GM21737 (cell line): Measurements from ENCODE around the gene CD58.
"Not testable (repeated sequence)": the region's sequence is repeated elsewhere in the genome, so short reads cannot be mapped to it uniquely, and the experiment has no call there.

Experiments
- ATAC-seq: cut with Tn5 transposase; IDR thresholded peaks from one replicate; pipeline ENCODE4 v1.9.1; 2021; ENCODE audit warnings: mild to moderate bottlenecking, moderate library complexity; ENCODE audit not compliant: unreplicated experiment

Gene CD58

DNA sequence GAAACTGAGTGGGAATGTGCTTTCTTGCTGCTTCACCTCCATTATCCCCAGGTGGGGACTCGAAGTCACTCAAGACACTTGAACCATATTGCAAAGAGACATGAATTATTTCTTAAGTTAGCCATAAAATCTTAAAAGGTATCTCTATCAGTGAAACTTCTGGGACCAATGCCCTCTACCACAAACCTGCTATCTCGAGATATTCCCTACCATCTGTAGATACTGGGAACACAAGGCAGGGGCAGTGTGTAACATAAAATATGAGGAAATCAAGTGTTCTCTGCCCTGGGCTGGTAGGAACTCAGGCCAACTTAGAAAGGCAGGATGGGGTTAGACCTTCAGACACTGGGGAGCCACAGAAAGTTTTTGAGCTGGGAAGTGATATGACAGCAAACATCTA lies 1.3 kb upstream of the CD58 start:
- no peak for ATAC-seq

DNA sequence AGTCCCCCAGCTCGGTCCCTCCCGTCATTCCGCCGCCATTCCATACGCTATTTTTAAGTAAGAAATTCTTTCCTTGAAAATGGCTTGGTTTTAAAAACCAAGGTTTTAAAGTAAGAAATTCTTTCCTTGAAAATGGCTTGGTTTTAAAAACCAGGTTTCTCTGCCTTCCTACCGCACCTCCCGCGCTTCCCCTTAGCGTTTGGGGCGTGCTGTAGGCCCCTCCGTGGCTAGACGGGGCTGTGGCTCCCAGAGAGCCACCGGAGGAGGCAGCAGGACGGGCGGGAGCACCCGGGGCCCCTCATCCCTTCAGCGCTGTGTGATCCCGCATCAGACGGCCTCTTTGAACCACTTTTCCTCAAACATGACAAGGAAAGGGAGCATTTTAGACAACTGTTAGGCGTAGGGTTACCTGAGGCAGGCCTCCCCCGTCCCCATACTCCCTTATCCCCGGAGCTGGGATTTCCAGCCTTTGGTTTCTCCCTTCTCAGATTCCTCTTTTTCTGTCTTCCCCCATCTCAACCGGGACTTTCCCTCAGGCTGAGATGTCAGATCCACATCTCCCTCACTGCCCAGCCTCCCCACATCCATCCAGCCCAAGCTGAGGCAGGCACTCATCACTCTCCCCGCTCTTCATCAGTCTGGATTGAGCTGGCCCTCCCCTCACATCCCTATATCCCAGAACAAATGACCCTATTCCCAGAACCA lies 541 bp upstream of the CD58 start:
- no peak for ATAC-seq

- peak; percentile 18 for ATAC-seq
Measured at GRCh38 chr1:116569776-116570357, 959 bp downstream of the CD58 start.

DNA sequence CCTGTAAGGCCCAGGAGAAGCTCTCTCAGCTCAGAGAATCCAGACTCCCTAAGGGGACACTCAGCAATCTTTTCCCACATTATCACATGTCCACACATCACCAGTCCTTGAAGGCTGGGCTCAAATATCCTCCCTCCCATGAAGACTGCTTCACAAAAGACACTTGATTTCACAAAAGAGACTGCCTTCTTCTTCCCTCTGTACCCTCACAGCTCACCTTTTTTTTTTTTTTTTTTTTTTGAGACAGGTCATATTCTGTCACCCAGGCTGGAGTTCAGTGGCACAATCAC lies 1.5 kb downstream of the CD58 start:
- no peak for ATAC-seq

DNA sequence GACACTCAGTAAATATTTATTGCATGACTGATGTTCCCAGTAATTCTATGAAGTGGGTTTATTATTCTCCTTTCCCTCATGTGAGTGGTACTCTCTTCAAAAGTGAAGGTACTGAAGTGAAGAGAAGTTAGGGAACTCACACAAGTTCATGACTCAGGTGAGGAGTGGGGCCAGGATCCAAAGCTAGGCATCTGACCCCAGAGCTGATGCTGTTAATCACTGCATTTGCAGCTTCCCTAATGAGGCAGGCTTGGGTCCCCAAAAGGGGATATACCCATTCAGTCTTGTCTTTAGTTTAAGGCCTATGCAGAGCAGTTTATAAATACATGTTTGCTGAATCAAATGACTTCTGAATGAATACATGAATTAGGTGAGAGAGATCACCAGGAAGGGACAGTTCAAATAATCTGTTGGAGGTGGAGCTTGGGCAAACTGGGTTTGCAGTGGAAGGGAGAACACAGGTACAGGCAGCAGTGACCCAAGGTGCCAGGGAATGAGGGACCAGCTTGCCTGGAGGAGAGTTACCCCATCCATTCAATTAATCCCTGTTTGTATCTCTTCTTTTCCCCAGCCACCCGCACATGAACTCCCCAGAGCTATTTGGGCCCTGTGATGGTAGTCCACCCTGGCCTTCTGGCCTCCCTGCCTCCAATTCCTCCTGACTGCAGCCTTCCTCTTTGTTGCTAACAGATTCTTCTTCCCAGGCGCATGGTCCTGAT lies 2.0 kb downstream of the CD58 start:
- ATAC-seq = no peak

GRCh38 chr1:116567790-116568661 lies 2.8 kb downstream of the CD58 start:
- ATAC-seq = no peak

- no peak for ATAC-seq
Measured at GRCh38 chr1:116565222-116565621, 5.6 kb downstream of the CD58 start.

- no peak for ATAC-seq
Measured at GRCh38 chr1:116564426-116564825, 6.4 kb downstream of the CD58 start.

DNA sequence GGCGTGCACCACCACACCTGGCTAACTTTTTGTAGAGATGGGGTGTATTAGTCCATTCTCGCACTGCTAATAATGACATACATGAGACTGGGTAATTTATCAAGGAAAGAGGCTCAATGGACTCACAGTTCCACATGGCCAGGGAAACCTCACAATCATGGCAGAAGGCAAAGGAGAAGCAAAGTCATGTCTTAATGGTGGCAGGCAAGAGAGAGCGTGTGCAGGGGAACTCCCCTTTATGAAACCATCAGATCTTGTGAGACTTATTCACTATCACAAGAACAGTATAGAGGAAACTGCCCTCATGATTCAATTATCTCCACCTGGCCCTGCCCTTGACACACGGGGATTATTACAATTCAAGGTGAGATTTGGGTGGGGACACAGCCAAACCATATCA lies 8.4 kb downstream of the CD58 start:
- ATAC-seq = not testable (repeated sequence)

DNA sequence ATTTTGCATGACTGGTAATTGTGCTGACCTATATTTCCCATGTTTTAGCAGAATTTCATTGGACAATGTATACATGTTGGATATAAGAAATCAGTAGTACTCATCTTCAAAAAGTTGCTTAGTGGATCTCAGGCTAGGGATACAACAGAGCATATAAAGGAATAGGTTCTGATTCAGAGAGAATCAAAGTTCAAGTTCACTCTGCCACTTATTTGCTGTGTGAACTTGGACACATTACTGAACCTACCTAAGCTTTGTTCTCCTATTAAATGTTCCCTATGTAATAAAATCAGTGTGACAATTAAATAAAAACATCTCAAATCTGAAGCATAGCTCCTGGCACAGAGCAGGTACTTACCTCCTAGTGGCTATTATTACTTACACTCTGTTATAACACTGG lies 9.3 kb downstream of the CD58 start:
- no peak for ATAC-seq

- no peak for ATAC-seq
Measured at GRCh38 chr1:116560704-116561490, 9.9 kb downstream of the CD58 start.

- peak; percentile 38 for ATAC-seq
Measured at GRCh38 chr1:116559304-116559761, 11.5 kb downstream of the CD58 start.

DNA sequence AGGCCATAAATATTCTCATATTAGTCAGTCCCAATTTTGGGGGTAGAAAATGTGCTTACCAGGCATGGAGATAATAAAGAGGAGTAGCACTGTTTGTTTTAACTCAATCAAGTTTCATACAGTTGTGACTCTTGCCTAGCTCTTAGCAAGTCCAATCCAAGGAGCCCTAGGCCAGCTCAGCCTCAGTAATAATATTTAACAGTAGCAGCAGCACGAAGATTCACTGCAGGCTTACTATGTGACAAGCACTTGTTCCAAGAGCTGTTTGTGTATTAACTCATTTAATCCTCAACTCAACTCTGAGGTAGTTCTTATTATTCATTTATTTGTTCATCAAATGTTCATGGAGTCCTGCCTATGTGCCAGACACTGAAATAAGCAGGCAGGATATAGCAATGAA lies 12.3 kb downstream of the CD58 start:
- ATAC-seq = no peak

DNA sequence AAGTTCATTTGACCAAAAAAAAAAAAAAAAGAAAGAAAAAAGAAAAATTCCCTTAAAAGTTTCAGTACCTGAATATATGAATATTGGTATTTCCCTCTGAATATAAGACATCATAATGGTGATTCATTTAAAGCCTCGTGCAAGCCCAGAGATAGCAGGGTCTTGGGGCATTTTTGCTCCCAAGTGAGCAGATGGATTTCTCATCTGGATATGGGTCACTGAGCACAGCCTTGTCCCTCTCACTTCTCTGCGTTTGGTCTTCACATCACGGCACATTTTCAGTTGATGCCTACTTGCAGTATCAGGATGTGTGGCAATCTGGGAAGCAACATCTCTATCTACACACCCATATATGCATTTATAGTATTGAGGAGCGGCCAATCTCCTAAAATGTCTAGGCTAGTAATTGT lies 12.7 kb downstream of the CD58 start:
- no peak for ATAC-seq

DNA sequence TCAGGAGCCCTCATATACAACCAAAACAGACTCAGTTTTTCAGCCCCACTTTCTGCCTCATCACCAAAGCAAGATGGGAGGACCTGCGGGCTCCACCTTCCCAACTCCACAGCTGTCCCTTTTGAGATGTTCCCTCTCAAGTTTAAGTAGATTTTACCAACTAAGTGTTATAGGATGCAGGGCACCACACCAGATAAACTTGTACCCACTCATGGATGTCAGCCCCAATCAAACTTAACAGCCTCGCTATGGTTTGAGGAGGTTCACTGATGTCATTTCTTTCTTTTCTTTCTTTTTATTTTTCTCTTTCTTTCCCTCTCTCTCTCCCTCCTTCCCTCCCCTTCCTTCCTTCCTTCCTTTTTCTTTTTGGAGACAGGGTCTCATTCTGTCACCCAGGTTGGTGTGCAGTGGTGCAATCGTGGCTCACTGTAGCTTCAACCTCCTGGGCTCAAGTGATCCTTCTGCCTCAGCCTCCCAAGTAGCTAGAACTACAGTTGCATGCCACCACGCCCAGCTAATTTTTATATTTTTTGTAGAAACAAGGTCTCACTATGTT lies 13.4 kb downstream of the CD58 start:
- no peak for ATAC-seq

GRCh38 chr1:116556289-116557006 lies 14.4 kb downstream of the CD58 start:
- peak; percentile 59 for ATAC-seq

GRCh38 chr1:116554924-116555323 lies 15.9 kb downstream of the CD58 start:
- no peak for ATAC-seq

DNA sequence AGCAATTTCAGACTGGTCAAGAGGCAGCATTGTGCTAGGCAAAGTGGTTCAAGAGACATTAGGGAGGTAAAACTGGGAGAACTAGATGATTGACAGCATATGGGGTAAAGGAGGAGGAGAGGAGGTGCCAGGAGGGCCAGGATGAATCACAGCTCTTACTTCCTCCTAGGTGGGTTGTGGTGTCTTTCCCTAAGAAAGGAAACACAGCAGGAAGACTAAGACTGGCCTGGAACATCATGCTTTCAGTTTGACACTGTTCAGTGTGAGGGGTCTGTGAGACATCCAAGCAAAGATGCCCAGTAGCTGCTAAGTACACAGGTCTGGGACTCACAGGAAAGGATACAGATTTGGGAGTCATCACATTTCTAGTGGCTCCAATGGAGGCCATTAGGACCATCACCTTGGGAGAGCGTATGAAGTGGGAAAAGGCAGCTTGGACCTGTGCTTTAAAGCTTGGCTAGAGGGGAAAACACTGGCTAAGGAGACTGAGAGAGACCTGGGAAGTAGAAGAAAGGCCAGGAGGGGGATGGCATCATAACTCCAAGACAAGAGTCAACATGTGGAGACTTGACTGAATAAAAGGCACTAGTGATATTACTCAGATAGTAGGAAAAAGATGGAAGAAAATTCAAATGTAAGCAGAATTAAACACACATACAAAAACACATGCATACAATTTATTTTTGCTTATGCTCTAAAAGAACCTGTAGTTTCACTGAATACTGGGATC lies 17.3 kb downstream of the CD58 start:
- no peak for ATAC-seq
